H9 (cell line): ENCODE results near the gene APLF. TPM values are rescaled to one million over a fixed set of nuclear protein-coding genes. Genes with fewer than 3 reads are reported as not detected.

Experiments used
- DNase-seq: peaks from one replicate; pipeline ENCODE4 v3.0.0-alpha.2; 2017
- H2AFZ ChIP-seq: one replicate; pipeline ENCODE4 v1.6.1; 2013; ENCODE audit warnings: mild to moderate bottlenecking, low read length, control low read depth, moderate library complexity
- H2AK5ac ChIP-seq: 2 replicates; pipeline ENCODE4 v1.6.1; 2013; ENCODE audit warnings: low read length, control low read depth, mixed read lengths; ENCODE audit not compliant: insufficient read length
- H2BK120ac ChIP-seq: one replicate; pipeline ENCODE4 v1.6.1; 2013; ENCODE audit warnings: low read depth, mild to moderate bottlenecking, low read length, control low read depth, inconsistent platforms; ENCODE audit not compliant: poor library complexity, severe bottlenecking
- H2BK12ac ChIP-seq: 2 replicates; pipeline ENCODE4 v1.6.1; 2013; ENCODE audit warnings: low read length, control low read depth, mixed read lengths, low read depth; ENCODE audit not compliant: insufficient read length
- H2BK15ac ChIP-seq: 2 replicates; pipeline ENCODE4 v1.6.1; 2013; ENCODE audit warnings: low read depth, low read length, control low read depth
- H2BK20ac ChIP-seq: one replicate; pipeline ENCODE4 v1.6.1; 2013; ENCODE audit warnings: low read depth, mild to moderate bottlenecking, low read length, control low read depth, inconsistent platforms; ENCODE audit not compliant: poor library complexity, severe bottlenecking
- H2BK5ac ChIP-seq: 2 replicates; pipeline ENCODE4 v1.6.1; 2013; ENCODE audit warnings: low read length, control low read depth, mixed read lengths; ENCODE audit not compliant: insufficient read length
- H3K14ac ChIP-seq: 2 replicates; pipeline ENCODE4 v1.6.1; 2013; ENCODE audit warnings: low read length, control low read depth; ENCODE audit not compliant: insufficient read depth
- H3K18ac ChIP-seq: 2 replicates; pipeline ENCODE4 v1.6.1; 2013; ENCODE audit warnings: low read depth, mild to moderate bottlenecking, mixed read lengths, low read length, control low read depth; ENCODE audit not compliant: insufficient read length
- H3K23ac ChIP-seq: 2 replicates; pipeline ENCODE4 v1.6.1; 2013; ENCODE audit warnings: low read length, control low read depth, mixed read lengths, low read depth; ENCODE audit not compliant: insufficient read length
- H3K23me2 ChIP-seq: 2 replicates; pipeline ENCODE4 v1.6.1; 2013; ENCODE audit warnings: low read depth, mild to moderate bottlenecking, mixed read lengths, low read length, control low read depth; ENCODE audit not compliant: insufficient read length, poor library complexity, severe bottlenecking
- H3K27ac ChIP-seq: 2 replicates; pipeline ENCODE4 v1.5.1; 2013; ENCODE audit warnings: low read length, control low read depth, mixed read lengths, low read depth; ENCODE audit not compliant: insufficient read length
- H3K27me3 ChIP-seq: 2 replicates; pipeline ENCODE4 v1.6.1; 2013; ENCODE audit warnings: low read length, control low read depth, inconsistent platforms; ENCODE audit not compliant: insufficient read depth
- H3K4ac ChIP-seq: 2 replicates; pipeline ENCODE4 v1.6.1; 2013; ENCODE audit warnings: low read depth, mild to moderate bottlenecking, control low read depth, inconsistent platforms, low read length, moderate library complexity
- H3K4me1 ChIP-seq: 2 replicates; pipeline ENCODE4 v1.6.1; 2013; ENCODE audit warnings: low read length, control low read depth, inconsistent platforms; ENCODE audit not compliant: insufficient read depth
- H3K4me2 ChIP-seq: 2 replicates; pipeline ENCODE4 v1.6.1; 2013; ENCODE audit warnings: low read length, control low read depth, mixed read lengths; ENCODE audit not compliant: insufficient read length, insufficient read depth
- H3K56ac ChIP-seq: 2 replicates; pipeline ENCODE4 v1.6.1; 2013; ENCODE audit warnings: low read depth, mild to moderate bottlenecking, mixed read lengths, low read length, control low read depth; ENCODE audit not compliant: insufficient read length
- H3K79me1 ChIP-seq: 2 replicates; pipeline ENCODE4 v1.6.1; 2013; ENCODE audit warnings: low read depth, mild to moderate bottlenecking, moderate library complexity, low read length, control low read depth, inconsistent platforms; ENCODE audit not compliant: insufficient read depth, poor library complexity, severe bottlenecking
- H3K79me2 ChIP-seq: 2 replicates; pipeline ENCODE4 v1.6.1; 2013; ENCODE audit warnings: low read length, control low read depth, inconsistent platforms; ENCODE audit not compliant: insufficient read depth
- H3K9ac ChIP-seq: 2 replicates; pipeline ENCODE4 v1.6.1; 2013; ENCODE audit warnings: low read length, control low read depth, mixed read lengths; ENCODE audit not compliant: insufficient read length; ENCODE audit errors: extremely low read depth
- H3K9me3 ChIP-seq: one replicate; pipeline ENCODE4 v1.6.1; 2013; ENCODE audit warnings: low read depth, low read length, inconsistent platforms; ENCODE audit not compliant: control insufficient read depth
- H3T11ph ChIP-seq: one replicate; pipeline ENCODE4 v1.6.1; 2013; ENCODE audit warnings: mild to moderate bottlenecking, low read length, control low read depth, inconsistent platforms
- H4K20me1 ChIP-seq: one replicate; pipeline ENCODE4 v1.6.1; 2013; ENCODE audit not compliant: control insufficient read depth, insufficient read length, insufficient read depth
- H4K5ac ChIP-seq: 2 replicates; pipeline ENCODE4 v1.6.1; 2013; ENCODE audit warnings: low read depth, mild to moderate bottlenecking, mixed read lengths, low read length, control low read depth; ENCODE audit not compliant: insufficient read length
- H4K8ac ChIP-seq: replicated peaks from 2 replicates; pipeline ENCODE4 v1.6.1; 2013; ENCODE audit warnings: low read length, control low read depth, mixed read lengths, low read depth; ENCODE audit not compliant: insufficient read length
- H4K91ac ChIP-seq: 2 replicates; pipeline ENCODE4 v1.6.1; 2013; ENCODE audit warnings: low read depth, mild to moderate bottlenecking, moderate library complexity, mixed read lengths, low read length, control low read depth; ENCODE audit not compliant: insufficient read length
- H3K27ac Mint-ChIP-seq, 3 experiments: 2 replicates in 2 of 3; 3 replicates in 1 of 3; pipeline ENCODE4 v1.8.0; 2020 to 2021; ENCODE audit warnings: mixed read lengths in 3 of 3, mild to moderate bottlenecking in 1 of 3, moderate library complexity in 1 of 3
- H3K27me3 Mint-ChIP-seq: 2 replicates; pipeline ENCODE4 v1.8.0; 2021; ENCODE audit warnings: low read depth, mild to moderate bottlenecking, moderate library complexity, mixed read lengths
- H3K36me3 Mint-ChIP-seq, 3 experiments: 2 replicates in 2 of 3; 3 replicates in 1 of 3; pipeline ENCODE4 v1.8.0; 2020 to 2021; ENCODE audit warnings: low read depth in 3 of 3, mixed read lengths in 3 of 3; ENCODE audit not compliant: insufficient read depth in 1 of 3
- H3K4me1 Mint-ChIP-seq, 2 experiments: 2 replicates each; pipeline ENCODE4 v1.8.0; 2020; ENCODE audit warnings: mixed read lengths in 2 of 2
- H3K4me3 Mint-ChIP-seq, 2 experiments: 2 replicates in 1 of 2; 3 replicates in 1 of 2; pipeline ENCODE4 v1.8.0; 2020 to 2021; ENCODE audit warnings: mild to moderate bottlenecking in 2 of 2, mixed read lengths in 2 of 2, moderate library complexity in 1 of 2
- H3K9me3 Mint-ChIP-seq, 2 experiments: 2 replicates in 1 of 2; 3 replicates in 1 of 2; pipeline ENCODE4 v1.8.0; 2020; ENCODE audit warnings: mild to moderate bottlenecking in 2 of 2, mixed read lengths in 2 of 2, moderate library complexity in 1 of 2
- CTCF ChIP-seq: fragments of 200-600 bp; sonication (generic); conservative IDR thresholded peaks from 3 replicates; pipeline ENCODE4 v1.8.0; 2021; ENCODE audit warnings: antibody characterized with exemption, mild to moderate bottlenecking
- WGBS: extraction: QIAGEN DNeasy Blood & Tissue Kit; methylation state at CpG from one replicate; pipeline ENCODE4 v1.1.7; 2013; ENCODE audit warnings: missing lambda C conversion rate, low lambda C conversion rate, mixed read lengths; ENCODE audit not compliant: insufficient read length; ENCODE audit errors: extremely low coverage; 5-methylcytosine and 5-hydroxymethylcytosine counted together
- total RNA-seq: library from RNA; stranded (reverse); gene quantifications from 2 replicates; pipeline ENCODE4 v1.2.1, GENCODE V29; 2021

The APLF gene
- total RNA-seq, 1 experiment from 2014 or later, result 3.7 TPM

DNA sequence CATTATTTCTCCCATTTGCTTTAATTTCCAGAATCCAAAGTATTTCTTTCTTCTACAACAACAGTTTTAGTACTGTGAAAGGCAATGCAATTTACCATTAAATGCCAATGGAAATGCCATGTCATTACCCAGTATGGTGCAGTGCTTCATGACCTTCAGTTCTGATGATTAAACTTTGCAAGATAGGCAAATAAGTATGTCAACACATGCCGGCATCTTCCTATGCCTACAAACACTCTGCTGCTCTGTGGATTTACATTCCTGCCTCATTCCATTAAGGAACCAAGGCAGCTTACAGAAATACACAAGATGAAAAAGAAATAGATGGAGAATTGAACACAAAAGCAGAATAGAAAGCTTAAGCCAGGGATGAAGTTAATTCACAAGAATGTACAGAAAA is 123.3 kb downstream of the APLF start:
- DNase-seq, result no peak
- H3K27me3 Mint-ChIP-seq, result no peaks in the 10 kb centered on the region
- no peaks in the 10 kb centered on the region; the same call in 1 of the 2 replicates for H3K4me1 ChIP-seq

More for the DNA sequence above, 123.3 kb downstream of the APLF start:
- Histone ChIP-seq H2BK5ac (no peak overlapping the region), H2BK15ac (no peak overlapping the region), H2AK5ac (no peak overlapping the region), H4K20me1 (no peaks in the 10 kb centered on the region), H2BK12ac (no peak overlapping the region), H3K27ac (no peak overlapping the region), H2BK20ac (no peak overlapping the region), H2AFZ (no peak overlapping the region), H2BK120ac (no peak overlapping the region), H3K14ac (no peak overlapping the region), H3K79me2 (no peaks in the 10 kb centered on the region), H3K79me1 (no peaks in the 10 kb centered on the region), H3K18ac (no peak overlapping the region), H3K27me3 (no peaks in the 10 kb centered on the region), H3K9me3 (no peaks in the 10 kb centered on the region), H3T11ph (no peak overlapping the region), H3K23ac (no peak overlapping the region), H4K8ac (no peak overlapping the region), H3K56ac (no peak overlapping the region), H3K9ac (no peak overlapping the region), H3K4me2 (no peak overlapping the region), H4K5ac (no peak overlapping the region), H3K23me2 (no peaks in the 10 kb centered on the region), H4K91ac (no peak overlapping the region), H3K4ac (no peak overlapping the region)
- Mint-ChIP-seq H3K27ac (no peak overlapping the region), H3K4me3 (no peak overlapping the region), H3K36me3 (no peaks in the 10 kb centered on the region), H3K4me1 (0 out of 4 replicates have a peak, but pooled peaks cover 0 to 2% of the 10 kb centered on the region in 2 experiments), H3K9me3 (peaks cover 0 to 3% of the 10 kb centered on the region in 2 experiments; a peak in 1 of 5 replicates)
- no CpG with 5 or more reads among the region's 1 CpG for WGBS
- no peak for TF ChIP-seq CTCF
